ENCODE measurements around the gene DHPS. TPM values are rescaled to one million over a fixed set of nuclear protein-coding genes. Genes with fewer than 3 reads are reported as not detected.
A peak's percentile ranks its signal among the peaks of the same experiment; 100 is the strongest.
"Not testable (repeated sequence)": the region's sequence is repeated elsewhere in the genome, so short reads cannot be mapped to it uniquely, and the experiment has no call there.

DHPS gene
- total RNA-seq, 1 donor from 2014 or later = 46.1 TPM

- no peak for DNase-seq (ENCODE audit: low read depth in 2 of 2)
Measured at GRCh38 chr19:12705654-12706331, 24.1 kb upstream of the DHPS start.

GRCh38 chr19:12705169-12705568, 23.5 kb upstream of the DHPS start:
- no peak for DNase-seq (ENCODE audit: low read depth in 2 of 2)

- peak in 1 of 2 donors; percentile 64 for DNase-seq (ENCODE audit: low read depth in 2 of 2)
Measured at GRCh38 chr19:12703046-12703445, 21.4 kb upstream of the DHPS start.

GRCh38 chr19:12701596-12702282, 20.1 kb upstream of the DHPS start:
- no peak for DNase-seq (ENCODE audit: low read depth in 2 of 2)

GRCh38 chr19:12698138-12698537, 16.5 kb upstream of the DHPS start:
- DNase-seq (ENCODE audit: low read depth in 2 of 2) = no peak

- DNase-seq (ENCODE audit: low read depth in 2 of 2) = not testable (repeated sequence)
Measured at GRCh38 chr19:12697425-12697824, 15.7 kb upstream of the DHPS start.

GRCh38 chr19:12696366-12697335, 15.0 kb upstream of the DHPS start, which contains the start of gene FBXW9:
FBXW9 (minus strand) TSS chr19:12696631; CDS start chr19:12696581, 50 bp downstream.
- DNase-seq (ENCODE audit: low read depth in 2 of 2) = peak; percentile 95 to 96

- no peak for DNase-seq (ENCODE audit: low read depth in 2 of 2)
Measured at GRCh38 chr19:12695997-12696365, 14.3 kb upstream of the DHPS start.

GRCh38 chr19:12695514-12695913, 13.8 kb upstream of the DHPS start:
- no peak for DNase-seq (ENCODE audit: low read depth in 2 of 2)

GRCh38 chr19:12695096-12695495, 13.4 kb upstream of the DHPS start:
- DNase-seq (ENCODE audit: low read depth in 2 of 2) = no peak

- no peak for DNase-seq (ENCODE audit: low read depth in 2 of 2)
Measured at GRCh38 chr19:12694641-12695040, 13.0 kb upstream of the DHPS start.

- DNase-seq (ENCODE audit: low read depth in 2 of 2) = no peak
Measured at GRCh38 chr19:12692960-12693359, 11.3 kb upstream of the DHPS start.

GRCh38 chr19:12689581-12690216, 8.0 kb upstream of the DHPS start:
- no peak for DNase-seq (ENCODE audit: low read depth in 2 of 2)

- no peak for DNase-seq (ENCODE audit: low read depth in 2 of 2)
Measured at GRCh38 chr19:12689012-12689411, 7.3 kb upstream of the DHPS start.

GRCh38 chr19:12687496-12688196, 6.0 kb upstream of the DHPS start, which contains the start of gene GNG14:
GNG14 (plus strand) TSS chr19:12687998; CDS start chr19:12688049, 51 bp downstream.
- no peak for DNase-seq (ENCODE audit: low read depth in 2 of 2)

- no peak for DNase-seq (ENCODE audit: low read depth in 2 of 2)
Measured at GRCh38 chr19:12685831-12686230, 4.2 kb upstream of the DHPS start.

GRCh38 chr19:12680034-12680433, 1.6 kb downstream of the DHPS start:
- no peak for DNase-seq (ENCODE audit: low read depth in 2 of 2)

GRCh38 chr19:12678039-12678438, 3.6 kb downstream of the DHPS start:
- not testable (repeated sequence) for DNase-seq (ENCODE audit: low read depth in 2 of 2)

GRCh38 chr19:12676928-12677327, 4.8 kb downstream of the DHPS start:
- no peak for DNase-seq (ENCODE audit: low read depth in 2 of 2)

GRCh38 chr19:12676384-12676792, 5.3 kb downstream of the DHPS start:
- peak; percentile 55 to 70 for DNase-seq (ENCODE audit: low read depth in 2 of 2)

- no peak for DNase-seq (ENCODE audit: low read depth in 2 of 2)
Measured at GRCh38 chr19:12675940-12676339, 5.7 kb downstream of the DHPS start.

Data from dermis microvascular lymphatic vessel endothelial cell (primary cell).